HG03103 (cell line): Measurements from ENCODE around the gene ZNF248.
"Not testable (repeated sequence)": the region's sequence is repeated elsewhere in the genome, so short reads cannot be mapped to it uniquely, and the experiment has no call there.

Experiments used
- ATAC-seq: cut with Tn5 transposase; IDR thresholded peaks from one replicate; pipeline ENCODE4 v1.9.1; 2021; ENCODE audit warnings: low read depth; ENCODE audit not compliant: unreplicated experiment

The ZNF248 gene

GRCh38 chr10:37857287-37858211, at the start of gene ZNF248:
TSS of gene ZNF248 (minus strand) at chr10:37857610. CDS start at chr10:37856310, 1,300 bp downstream.
- peak; percentile 92 for ATAC-seq

- ATAC-seq: no peak
Observed at GRCh38 chr10:37906382-37906781, 49.0 kb upstream of the ZNF248 start.

- ATAC-seq: no peak
Observed at GRCh38 chr10:37896436-37896835, 39.0 kb upstream of the ZNF248 start.

- ATAC-seq: no peak
Observed at GRCh38 chr10:37895674-37896073, 38.3 kb upstream of the ZNF248 start.

GRCh38 chr10:37885850-37886249, 28.4 kb upstream of the ZNF248 start:
- ATAC-seq: no peak

GRCh38 chr10:37872955-37873354, 15.5 kb upstream of the ZNF248 start:
- no peak for ATAC-seq

GRCh38 chr10:37872283-37872682, 14.9 kb upstream of the ZNF248 start:
- no peak for ATAC-seq

GRCh38 chr10:37871568-37872251, 14.3 kb upstream of the ZNF248 start:
- no peak for ATAC-seq

- no peak for ATAC-seq
Observed at GRCh38 chr10:37871143-37871542, 13.7 kb upstream of the ZNF248 start.

- ATAC-seq: no peak
Observed at GRCh38 chr10:37868796-37869195, 11.4 kb upstream of the ZNF248 start.

GRCh38 chr10:37865957-37866803, 8.8 kb upstream of the ZNF248 start:
- ATAC-seq: no peak

- ATAC-seq: no peak
Observed at GRCh38 chr10:37865264-37865663, 7.9 kb upstream of the ZNF248 start.

- no peak for ATAC-seq
Observed at GRCh38 chr10:37860494-37861190, 3.2 kb upstream of the ZNF248 start.

GRCh38 chr10:37859270-37859669, 1.9 kb upstream of the ZNF248 start:
- not testable (repeated sequence) for ATAC-seq

GRCh38 chr10:37856881-37857286, 526 bp downstream of the ZNF248 start:
- ATAC-seq: peak; percentile 7

- ATAC-seq: no peak
Observed at GRCh38 chr10:37855636-37856035, 1.8 kb downstream of the ZNF248 start.

GRCh38 chr10:37854626-37855025, 2.8 kb downstream of the ZNF248 start:
- no peak for ATAC-seq

- no peak for ATAC-seq
Observed at GRCh38 chr10:37844644-37845043, 12.8 kb downstream of the ZNF248 start.

- ATAC-seq: no peak
Observed at GRCh38 chr10:37839243-37839642, 18.2 kb downstream of the ZNF248 start.
